Retinal pigment epithelial cell (primary cell): ENCODE measurements around the gene IGFBP4.

Experiments
- DNase-seq: peaks from one replicate; pipeline ENCODE4 v3.0.0-alpha.2; 2010; ENCODE audit warnings: low read depth
- H3K4me3 ChIP-seq: 2 replicates; pipeline ENCODE4 v1.5.1; 2011; ENCODE audit warnings: mild to moderate bottlenecking, low read length, control low read depth, moderate library complexity
- TF ChIP-seq, protein P1 (sequence below): conservative IDR thresholded peaks from 2 replicates; pipeline ENCODE4 v1.5.1; 2011; ENCODE audit warnings: low read depth, low read length, control low read depth, inconsistent platforms

IGFBP4 gene

GRCh38 chr17:40486522-40487370 lies 43.5 kb downstream of the IGFBP4 start:
- no peak overlapping the region for H3K4me3 ChIP-seq
- TF ChIP-seq, protein P1, sequence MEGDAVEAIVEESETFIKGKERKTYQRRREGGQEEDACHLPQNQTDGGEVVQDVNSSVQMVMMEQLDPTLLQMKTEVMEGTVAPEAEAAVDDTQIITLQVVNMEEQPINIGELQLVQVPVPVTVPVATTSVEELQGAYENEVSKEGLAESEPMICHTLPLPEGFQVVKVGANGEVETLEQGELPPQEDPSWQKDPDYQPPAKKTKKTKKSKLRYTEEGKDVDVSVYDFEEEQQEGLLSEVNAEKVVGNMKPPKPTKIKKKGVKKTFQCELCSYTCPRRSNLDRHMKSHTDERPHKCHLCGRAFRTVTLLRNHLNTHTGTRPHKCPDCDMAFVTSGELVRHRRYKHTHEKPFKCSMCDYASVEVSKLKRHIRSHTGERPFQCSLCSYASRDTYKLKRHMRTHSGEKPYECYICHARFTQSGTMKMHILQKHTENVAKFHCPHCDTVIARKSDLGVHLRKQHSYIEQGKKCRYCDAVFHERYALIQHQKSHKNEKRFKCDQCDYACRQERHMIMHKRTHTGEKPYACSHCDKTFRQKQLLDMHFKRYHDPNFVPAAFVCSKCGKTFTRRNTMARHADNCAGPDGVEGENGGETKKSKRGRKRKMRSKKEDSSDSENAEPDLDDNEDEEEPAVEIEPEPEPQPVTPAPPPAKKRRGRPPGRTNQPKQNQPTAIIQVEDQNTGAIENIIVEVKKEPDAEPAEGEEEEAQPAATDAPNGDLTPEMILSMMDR: no peak
- DNase-seq: no peak

DNA sequence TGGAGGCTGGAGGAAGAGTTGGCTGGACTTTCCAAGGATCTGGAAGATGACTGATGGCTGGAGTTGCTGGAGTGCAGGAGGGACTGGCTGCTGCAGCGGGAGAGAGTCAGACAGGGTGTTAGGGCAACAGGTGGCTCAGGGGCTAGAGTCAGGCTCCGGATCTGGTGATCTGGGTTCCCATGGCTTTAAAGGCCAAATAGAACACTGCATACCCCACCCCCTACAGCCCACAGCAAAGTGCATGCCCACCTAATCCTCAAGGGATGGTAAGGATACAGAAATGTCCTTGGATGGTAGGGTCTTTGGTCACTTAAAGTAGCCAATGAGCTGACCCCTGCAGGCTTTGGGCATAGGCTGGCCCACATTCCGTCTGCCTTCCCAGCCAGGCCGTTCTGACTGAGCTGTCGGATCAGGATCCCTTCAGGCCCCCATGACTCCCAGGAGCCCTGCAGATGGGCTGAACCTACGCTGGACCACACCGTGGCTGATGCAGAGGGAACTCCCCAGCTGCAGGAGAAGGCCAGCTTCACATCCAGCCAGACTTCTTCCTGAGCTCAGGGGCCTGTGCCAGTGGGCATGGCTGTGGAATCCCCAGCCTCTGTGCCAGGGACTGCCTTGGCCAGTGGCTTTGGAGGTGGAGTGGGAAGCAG lies 44.2 kb downstream of the IGFBP4 start:
- no peak for DNase-seq
- H3K4me3 ChIP-seq: no peak overlapping the region
- TF ChIP-seq, protein P1: no peak

DNA sequence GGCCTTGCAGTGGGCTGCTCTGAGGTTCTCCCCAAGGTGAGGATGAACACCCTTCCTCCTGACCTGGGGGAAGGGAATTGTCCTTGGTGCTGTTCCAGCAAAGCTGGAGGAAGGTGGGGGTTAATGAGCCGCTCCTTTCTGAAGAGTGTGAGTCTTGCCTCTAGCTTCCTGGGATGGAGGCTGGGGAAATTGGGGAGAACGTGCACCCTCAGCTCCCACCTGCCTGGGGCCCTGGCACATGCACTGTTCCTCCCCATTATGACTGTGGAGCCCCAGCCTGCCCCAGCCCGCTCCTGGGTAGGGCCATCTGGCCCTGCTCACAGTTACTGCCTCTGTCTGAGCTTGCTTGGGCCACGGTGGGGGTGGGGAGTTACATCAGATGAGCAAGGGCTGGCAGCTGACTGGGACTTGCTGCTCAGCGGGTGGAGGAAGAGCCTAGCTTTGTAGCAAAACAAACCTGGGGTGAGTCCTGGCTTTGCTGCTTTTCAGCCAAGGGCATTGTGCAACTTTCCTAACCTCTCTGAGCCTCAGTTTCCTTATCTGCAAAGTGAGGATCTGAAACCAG lies 47.1 kb downstream of the IGFBP4 start:
- TF ChIP-seq, protein P1: no peak
- no peak overlapping the region for H3K4me3 ChIP-seq
- no peak for DNase-seq

GRCh38 chr17:40490982-40491381 lies 47.7 kb downstream of the IGFBP4 start:
- DNase-seq: no peak
- TF ChIP-seq, protein P1: no peak
- no peak overlapping the region for H3K4me3 ChIP-seq

DNA sequence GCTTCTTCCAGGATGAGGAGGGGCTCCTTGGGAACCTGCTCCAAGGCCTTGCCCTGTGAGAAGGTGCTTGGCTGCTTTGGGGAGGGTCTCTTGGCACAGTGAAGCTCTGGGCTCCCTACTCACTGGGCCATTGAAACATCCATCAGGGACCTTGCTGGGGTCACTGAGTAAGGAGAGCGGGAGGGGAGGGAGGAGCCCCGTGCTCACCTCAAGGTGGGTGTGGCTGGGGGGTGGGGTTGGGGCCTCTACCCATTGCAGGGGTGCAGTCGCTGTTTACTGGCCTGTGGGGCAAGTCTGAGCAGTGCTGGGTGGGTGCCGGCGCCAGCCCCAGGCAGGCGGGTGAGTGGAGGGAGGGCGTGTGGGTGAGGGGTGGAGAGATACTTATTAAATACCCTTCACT lies 48.2 kb downstream of the IGFBP4 start:
- no peak for DNase-seq
- TF ChIP-seq, protein P1: no peak
- no peak overlapping the region for H3K4me3 ChIP-seq

GRCh38 chr17:40493697-40494096 lies 50.4 kb downstream of the IGFBP4 start:
- no peak overlapping the region for H3K4me3 ChIP-seq
- no peak for DNase-seq
- TF ChIP-seq, protein P1: no peak
